NCI-H1694 (cell line): ENCODE measurements around the gene P2RY4.
"Not testable (repeated sequence)": the region's sequence is repeated elsewhere in the genome, so short reads cannot be mapped to it uniquely, and the experiment has no call there.

ENCODE experiments used
- DNase-seq: peaks from one replicate; lab custom pipeline; 2025; lab: John Stamatoyannopoulos, UW

The P2RY4 gene

DNA sequence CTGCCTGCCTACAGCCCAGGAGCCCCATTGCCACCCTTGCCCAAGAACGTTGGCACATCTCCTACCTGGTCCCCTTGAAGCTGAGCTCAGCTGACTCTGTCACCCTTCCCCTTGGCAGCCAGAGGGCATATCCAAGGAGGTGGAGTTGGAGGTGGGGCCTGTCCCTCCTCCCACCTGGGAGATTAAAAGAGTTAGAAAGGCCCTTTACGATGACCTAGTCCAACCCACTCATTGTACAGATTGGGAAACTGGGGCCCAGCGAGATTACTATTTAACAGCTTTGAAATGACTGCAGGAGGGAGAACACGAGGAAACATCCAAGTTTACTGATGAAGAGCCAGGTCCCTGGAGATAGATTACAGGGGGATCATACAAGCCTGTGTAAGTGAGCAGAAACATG lies at the start of gene P2RY4:
TSS of gene P2RY4 (minus strand) at position 101 of the 400 bp plus-strand sequence. CDS start 580 bp downstream, outside the sequence.
- no peak for DNase-seq

DNA sequence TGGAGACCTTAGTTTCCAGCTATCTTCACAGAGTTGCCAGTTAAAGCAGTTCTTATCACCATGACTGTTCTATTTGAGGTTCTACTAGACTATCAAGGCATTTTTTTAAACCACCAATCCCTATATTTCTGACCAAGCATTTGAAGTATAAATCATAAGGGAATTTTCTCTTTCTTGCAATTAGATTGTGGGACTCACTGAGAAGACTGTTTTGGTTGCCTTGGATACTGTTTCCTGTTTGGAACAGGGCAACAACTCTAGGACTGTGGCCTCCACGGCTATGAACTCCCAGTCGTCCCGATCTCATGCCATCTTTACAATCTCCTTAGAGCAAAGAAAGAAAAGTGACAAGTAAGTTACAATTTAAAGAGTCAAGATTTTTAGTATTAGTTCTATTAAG lies 41.7 kb upstream of the P2RY4 start:
- no peak for DNase-seq

DNA sequence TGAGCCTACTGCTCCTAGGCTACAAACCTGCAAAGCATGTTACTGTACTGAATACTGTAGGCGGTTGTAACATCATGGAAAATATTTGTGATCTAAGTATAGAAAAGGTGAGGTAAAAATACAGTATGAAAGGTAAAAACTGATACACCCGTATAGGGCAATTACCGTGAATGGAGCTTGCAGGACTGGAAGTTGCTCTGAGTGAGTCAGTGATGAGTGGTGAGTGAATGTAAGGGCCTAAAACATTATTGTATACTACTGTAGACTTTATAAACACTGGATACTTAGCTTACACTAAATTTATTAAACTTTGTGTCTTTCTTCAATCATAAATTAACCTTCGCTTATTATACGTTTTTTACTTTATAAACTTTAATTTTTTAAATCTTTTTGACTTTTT lies 33.6 kb upstream of the P2RY4 start:
- DNase-seq: no peak

DNA sequence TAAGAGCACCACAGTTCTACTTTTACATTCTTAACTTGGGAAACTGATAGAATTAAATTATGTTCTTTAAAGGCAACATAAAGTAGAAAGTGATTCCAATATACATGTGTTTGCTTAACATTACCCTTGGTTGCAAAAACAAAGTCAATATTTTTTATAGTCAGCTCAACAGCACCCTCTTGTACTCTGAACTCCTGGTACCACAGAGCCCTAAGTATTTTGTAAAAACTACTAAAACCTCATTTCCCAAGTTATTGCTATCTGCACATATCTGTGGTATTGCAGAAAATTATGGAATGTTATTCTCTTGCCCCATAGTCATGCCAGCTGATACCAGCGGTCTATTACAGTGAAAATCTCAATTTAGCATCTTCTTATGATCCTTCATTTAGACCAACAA lies 32.8 kb upstream of the P2RY4 start:
- DNase-seq: no peak

DNA sequence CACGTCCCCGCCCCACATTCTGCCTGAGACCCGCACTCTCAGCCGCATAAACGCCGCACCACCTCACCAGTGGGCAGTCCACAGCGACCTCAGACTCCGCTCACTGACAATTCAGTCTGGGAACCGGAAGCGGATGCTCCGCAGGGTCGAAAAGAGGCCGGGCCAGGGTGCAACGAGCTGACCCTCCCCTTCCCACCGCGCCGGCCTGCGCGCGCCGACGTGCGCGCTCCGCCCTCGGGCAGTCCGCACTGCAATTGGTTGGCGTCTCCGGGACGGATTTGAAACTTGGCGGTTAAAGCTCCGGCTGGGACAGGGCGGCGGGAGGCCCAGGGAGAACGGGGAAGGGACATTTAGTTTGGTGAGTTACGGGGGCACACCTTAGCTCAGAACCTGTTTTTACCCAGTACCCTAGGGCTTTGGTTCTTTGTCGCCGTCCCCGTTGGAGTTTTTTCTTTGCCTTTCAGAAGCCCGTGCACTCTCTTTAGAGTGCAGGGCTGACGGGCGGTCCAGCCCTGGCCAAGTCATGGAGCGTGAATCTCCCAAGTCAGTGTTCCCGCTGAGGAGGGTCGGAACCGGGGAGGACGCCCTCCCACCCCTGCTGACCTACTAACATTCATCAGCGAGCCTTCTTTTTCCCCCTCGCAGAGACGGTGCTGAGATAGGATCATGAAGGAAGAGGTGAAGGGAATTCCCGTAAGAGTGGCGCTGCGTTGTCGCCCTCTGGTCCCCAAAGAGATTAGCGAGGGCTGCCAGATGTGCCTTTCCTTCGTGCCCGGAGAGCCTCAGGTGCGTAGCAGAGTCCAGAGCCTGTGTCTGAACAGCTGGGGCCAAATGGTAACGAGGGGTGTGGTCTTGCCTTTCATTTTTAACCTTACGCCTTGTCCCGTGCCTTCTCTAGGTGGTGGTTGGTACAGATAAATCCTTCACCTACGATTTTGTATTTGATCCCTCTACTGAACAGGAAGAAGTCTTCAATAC lies 30.1 kb upstream of the P2RY4 start, which contains the start of the genes KIF4A and PDZD11:
TSS of gene KIF4A (plus strand) at position 312 of the 978 bp plus-strand sequence. CDS start at position 667, 355 bp downstream.
TSS of gene PDZD11 (minus strand) at position 135 of the 978 bp plus-strand sequence. CDS start 586 bp downstream, outside the sequence.
- peak; percentile 69 for DNase-seq

DNA sequence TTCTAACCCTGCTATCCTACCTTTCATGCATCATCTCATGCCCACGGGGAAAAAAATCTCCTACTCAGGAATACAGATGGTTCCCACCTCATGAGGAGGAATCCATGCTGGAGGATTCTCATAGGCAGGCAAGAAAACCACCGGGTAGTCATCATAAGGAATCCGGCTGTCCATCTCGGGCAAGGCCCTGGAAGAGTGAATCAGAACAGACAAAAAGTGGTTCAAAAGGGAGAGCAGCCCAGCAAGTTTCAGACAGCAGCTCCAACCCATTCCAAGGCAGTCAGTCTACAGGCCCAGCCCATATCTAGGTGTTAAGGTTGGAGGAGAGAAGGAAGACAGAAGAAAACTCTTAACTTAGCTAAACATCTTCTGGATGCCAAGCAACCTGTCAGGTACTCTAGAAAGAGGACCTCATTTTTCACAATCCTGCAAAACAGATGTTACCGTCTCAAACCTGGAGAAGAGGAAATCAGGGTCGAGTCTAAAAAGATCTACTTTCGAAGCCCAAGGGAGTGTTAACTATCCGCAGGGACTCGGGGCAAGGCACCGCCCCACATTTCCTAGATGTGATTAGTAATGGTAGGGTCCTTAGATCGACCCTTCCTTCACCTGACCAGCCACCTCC lies 29.3 kb upstream of the P2RY4 start:
- DNase-seq: no peak

DNA sequence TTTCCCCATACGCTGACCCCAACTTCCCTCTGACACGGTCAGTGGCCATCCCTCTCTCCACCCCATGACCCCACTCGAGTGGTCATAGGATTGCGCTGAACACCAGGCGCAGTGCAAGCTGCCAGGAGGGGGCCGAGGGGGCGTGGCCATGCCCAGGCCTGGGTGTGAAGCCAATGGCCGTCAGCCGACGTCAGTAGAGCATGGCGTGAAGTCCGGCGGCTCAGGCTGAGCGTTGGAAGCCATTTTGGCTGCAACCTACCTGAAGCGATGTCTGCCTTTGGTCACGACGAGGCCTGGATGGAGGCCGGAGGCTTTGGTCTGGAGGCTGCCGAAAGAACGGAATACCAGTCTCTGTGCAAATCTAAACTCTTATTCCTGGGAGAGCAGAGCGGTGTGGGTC lies 21.9 kb upstream of the P2RY4 start, which contains the start of gene RAB41:
TSS of gene RAB41 (plus strand) at position 222 of the 400 bp plus-strand sequence. CDS start at position 268, 46 bp downstream.
- DNase-seq: no peak

DNA sequence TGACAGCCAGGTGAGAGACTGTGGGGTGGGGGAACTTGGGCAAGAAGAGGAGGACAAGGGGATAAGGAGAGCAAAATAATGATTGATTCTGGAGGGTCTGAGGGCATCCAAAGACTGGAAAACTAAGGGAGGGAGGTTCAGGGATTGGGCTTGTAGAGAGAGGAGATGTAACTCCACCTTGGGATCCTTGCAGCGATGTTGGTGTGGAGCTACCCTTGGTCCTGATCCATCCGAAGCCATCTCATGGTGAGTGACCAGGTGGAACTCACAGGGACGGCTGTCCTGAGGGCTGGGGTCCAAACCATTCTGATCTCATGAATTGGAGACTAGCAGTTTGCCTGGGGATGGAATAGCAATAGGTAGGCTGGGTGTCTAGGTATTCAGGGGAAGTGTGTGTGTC lies 20.6 kb upstream of the P2RY4 start:
- no peak for DNase-seq

DNA sequence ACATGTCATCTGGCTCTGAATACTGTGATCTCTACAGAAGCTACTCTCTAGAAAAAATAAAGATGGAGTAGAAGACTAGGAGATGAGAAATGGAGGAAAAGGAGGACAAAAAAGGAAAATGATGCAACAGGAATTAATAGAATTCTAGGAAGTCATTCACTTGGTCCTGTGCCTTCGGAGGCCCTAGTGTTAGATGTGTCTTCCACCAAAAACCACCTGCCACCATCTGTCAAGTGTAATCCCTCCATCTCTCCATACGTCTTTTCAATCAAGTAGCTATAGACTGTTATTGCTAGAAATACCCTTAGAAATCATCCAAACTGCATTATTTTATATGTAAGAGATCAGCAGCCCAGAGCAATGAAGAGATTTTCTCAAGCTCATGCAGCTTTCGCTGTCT lies 19.1 kb upstream of the P2RY4 start:
- no peak for DNase-seq

DNA sequence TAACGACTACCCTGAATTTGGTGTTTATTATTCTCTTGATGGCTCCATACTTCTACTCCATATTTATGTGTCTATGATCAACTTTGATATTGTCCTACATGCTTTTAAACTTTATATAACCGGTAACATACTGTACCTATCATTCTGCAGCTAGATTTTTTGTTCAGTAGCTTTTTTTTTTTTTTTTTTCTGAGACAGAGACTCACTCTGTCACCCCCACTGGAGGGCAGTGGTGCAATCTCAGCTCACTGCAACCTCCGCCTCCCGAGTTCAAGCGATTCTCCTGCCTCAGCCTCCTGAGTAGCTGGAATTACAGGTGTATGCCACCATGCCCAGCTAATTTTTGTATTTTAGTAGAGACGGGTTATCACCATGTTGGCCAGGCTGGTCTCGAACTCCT lies 14.0 kb upstream of the P2RY4 start:
- DNase-seq: not testable (repeated sequence)

DNA sequence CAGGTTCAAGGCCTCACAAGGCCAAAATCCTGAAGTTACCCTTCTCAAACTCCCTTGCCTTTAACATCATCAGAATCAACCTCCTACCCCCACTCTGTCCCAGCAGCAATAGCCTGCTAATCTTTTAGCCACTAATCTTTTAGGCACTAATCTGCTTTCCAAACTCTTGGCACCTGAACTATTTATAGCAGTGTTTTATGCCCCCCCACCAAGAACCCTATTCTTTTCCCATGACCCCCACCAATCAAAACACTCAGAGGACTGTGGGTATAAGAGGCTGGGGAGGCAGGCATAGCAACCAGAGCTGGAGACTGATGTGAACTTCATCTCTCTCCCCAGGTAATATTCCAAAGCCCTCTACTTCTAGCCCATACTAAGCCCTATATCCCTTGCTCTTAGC lies 8.0 kb upstream of the P2RY4 start, which contains the start of gene ARR3:
TSS of gene ARR3 (plus strand) at position 301 of the 400 bp plus-strand sequence. CDS start 1,052 bp downstream, outside the sequence.
- no peak for DNase-seq

DNA sequence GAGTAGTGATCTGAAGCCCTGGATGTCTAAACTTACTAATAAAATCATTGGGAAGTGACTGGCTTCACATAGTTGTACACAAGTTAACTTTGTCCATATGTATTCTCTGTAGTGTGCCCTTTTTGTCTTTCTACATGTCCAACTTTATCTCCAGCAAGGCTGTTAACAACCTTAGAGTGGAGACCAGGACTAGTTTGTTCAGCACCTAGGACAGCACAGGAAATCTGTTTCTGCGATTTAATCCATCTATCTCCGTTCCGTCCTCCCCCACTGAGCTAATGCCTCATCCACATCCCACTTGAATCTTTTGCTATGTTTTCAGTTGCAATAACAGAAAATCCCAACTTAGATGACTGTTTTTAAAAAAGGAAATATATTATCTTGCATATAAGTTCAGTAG lies 4.8 kb upstream of the P2RY4 start:
- DNase-seq: no peak

DNA sequence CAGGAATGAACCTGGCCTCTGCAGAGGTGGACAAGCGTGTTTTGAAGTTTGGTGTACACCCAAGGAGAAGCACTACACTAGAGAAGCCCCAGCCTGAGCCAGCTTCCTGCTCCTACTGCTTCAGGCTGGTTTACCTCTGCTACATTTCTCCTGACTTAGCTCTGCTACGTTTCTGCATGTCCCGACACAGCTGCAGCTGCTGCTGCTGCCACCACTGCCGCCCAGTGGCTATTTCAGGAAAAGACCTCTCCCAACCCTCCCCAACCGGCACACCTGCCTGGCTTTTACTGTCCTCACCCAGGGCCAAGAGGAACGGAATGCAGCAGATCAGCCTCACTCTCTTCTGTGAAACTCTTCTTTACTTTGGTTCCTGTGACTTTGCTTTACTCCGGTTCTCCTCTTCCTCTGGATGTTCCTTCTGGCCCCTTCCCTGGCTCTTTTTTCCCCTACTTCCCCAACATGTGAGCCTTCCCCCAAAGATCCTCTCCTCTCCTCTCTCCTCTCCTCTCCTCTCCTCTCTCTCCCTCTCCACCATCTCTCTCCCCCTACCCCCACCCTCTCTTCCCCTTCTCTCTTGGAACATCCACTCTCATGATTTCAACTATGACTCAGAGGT lies 3.1 kb upstream of the P2RY4 start:
- DNase-seq: no peak

DNA sequence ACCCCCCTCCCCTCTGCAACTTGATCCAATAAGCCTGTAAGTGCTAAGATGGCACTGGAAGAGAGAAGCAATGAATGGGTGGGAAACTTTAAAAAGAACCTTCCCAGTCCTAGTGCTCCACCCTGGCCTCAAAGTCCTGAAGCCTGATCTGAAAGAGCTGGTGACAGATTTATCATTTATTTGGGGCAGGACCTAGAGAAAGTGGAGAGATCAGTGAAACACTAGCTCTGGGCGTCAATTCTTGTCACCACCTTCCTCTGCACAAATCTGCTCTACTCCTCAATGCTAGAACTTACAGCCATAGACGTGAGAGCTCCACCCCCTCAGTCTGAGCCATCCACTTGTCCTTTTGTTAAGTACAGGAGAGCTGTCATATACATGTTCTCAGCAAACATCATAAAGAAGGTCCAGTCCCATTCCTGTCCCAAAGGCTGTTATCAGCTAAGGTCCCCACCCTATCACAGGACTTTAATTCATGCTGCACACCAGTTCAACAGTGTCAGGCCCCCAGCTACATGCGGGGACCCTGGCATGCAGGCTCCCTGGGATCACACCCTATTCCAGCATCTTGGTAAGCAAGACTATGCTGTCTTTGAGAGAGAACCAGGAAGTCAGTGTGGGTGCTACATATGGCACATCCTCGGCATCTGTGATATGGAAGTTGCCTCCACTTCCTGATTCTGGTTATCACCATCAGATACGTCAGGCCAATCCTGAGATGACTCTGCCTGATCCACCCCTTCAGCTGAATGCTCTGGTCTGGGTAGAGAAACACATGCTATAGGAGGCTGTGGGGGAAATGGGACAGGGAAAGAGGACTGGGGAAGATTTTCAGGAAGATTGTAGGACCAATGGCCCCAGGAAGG lies 2.3 kb downstream of the P2RY4 start:
- no peak for DNase-seq

DNA sequence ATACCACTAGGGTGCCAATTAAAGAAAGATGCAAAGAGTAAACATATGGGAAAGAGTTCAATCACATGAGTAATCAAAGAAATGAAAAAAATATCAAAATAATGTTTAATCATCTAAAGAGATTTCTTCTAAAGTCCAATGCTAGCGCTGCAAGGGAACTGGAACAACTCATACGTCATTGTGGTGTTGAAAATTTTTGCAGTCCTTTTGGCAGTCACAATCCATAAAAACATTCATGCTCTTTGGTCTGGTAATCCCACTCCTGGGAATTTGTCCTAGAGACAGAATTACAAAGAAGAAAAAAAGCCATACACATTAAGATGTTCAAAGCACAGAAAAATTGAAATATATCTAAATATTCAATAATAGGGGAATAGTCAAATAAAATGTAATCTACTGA lies 4.6 kb downstream of the P2RY4 start:
- no peak for DNase-seq

DNA sequence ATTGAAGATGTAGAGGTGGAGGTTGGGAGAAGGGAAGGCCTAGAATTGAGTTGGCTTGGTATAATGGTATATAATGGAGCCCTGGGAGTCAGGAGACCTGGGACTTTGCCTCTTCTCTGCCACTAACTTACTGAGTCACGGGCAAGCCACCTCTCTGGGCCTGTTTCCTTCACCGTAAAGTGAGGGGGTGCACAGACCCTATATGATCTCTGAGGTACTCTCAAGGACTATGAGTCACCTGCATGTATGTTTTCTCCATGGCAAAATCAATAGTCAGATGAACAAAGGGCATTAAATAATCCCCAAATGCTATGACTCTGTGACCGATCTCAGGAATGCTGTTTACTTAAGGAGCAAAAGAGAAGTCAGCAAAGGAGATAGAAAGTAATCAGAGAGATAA lies 5.1 kb downstream of the P2RY4 start:
- DNase-seq: no peak

DNA sequence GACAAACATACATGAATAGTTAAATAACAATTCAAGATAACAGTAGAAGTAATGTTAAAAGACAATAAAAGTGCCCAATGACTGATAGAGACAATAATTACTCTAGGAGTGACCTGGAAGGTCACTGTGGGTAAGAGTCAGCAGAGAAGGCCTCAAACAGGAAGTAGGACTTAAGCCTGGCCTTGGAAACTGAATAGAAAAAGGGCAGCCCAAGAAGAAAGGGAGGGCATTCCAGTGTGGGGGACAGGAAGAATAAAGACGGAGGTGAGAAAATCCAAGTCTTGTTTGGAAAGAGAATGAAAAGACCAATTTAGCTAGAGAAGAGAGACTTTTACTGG lies 6.0 kb downstream of the P2RY4 start:
- DNase-seq: no peak

DNA sequence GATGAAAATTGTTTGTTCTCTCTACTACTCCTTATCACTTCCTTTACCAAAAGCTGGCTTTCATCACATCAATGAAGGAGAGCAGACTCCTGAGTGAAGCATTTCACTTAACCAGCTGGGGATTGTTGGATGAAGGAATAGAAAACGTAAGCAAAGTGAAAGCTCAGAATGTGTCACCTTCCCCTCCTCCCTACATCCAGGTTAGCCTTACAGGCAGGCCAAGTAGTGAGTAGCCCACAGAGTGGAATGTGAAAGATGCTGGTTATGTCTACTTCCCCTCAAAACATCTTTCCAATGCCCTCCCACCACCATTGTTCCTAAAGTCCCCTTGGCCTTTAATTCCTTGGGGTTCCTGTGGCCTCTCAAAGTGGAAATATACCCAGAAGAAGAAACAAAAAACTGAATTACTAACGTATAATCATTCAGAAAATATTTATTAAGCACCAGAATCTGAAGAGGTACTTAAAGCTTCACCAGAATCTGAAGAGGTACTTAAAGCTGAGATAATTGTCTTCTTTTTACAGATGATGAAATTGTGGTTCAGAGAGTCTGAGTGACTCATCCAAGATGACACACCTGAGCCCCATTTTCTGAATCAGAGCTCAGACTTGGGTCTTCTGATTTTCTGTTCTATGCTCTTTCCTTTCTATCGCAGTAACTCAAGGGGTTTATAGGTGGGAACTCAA lies 6.5 kb downstream of the P2RY4 start:
- no peak for DNase-seq

DNA sequence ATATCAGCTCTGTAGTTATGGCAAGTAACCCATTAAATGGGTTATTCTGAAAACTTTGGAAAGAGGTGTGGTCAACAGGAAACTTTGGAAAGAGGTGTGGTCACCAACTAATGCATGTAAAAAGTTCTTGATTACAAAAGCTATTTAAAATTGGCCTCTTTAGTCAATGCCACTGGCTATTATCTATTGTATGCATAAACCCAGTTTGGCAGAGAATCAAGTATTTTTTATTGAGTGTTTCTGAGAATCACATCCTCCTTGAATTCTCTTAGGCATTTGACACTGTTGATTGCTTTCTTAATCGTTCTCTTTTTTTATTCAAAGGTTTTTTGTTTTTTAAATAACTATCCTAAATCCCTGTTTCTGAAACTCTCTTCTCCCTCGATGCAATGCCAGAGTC lies 7.5 kb downstream of the P2RY4 start:
- no peak for DNase-seq

DNA sequence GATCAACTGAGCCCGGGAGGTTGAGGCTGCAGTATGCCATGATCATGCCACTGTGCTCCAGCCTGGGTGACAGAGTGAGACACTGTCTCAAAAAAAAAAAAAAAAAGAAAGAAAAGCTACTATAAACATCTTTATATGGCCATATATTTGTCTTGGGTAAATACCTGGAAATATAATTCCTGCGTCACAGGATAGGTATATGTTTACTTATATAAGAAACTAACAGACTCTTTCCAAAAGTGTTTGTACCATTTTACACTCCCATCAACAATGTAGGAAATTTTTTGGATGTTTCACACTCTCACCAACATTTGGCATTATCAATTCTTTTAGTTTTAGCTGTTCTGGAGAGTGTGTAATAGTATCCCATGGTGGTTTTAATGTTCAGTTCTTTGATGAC lies 12.8 kb downstream of the P2RY4 start:
- DNase-seq: no peak

DNA sequence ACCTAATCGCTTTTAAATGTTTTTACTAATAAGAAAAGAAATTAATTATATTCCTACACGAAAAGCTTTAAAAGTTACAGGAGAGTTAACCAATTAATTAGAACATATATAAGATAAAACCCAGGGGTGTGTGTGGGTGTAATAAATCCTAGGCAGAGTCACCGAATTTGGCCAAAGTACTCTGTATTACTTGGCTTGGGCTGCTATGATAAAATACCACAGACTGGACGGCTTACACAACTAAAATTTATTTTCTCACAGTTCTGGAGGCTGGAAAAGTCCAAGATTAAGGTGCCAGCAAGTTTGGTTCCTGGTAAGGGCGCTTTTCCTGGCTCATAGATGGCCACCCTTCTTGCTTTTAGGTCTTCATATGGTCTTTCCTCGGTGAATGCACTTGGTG lies 15.1 kb downstream of the P2RY4 start:
- no peak for DNase-seq
